GM19023 (cell line): ENCODE data around the gene SMR3B.

Experiments used
- ATAC-seq: cut with Tn5 transposase; IDR thresholded peaks from one replicate; pipeline ENCODE4 v1.9.1; 2021; ENCODE audit warnings: mild to moderate bottlenecking, moderate library complexity; ENCODE audit not compliant: unreplicated experiment

SMR3B gene

GRCh38 chr4:70382691-70383181, at the start of gene SMR3B:
TSS of gene SMR3B (plus strand) at chr4:70383131. CDS start at chr4:70384511, 1,380 bp downstream.
- ATAC-seq: no peak

GRCh38 chr4:70334681-70335080, 48.2 kb upstream of the SMR3B start, which contains the start of gene CABS1:
TSS of gene CABS1 (plus strand) at chr4:70334981. CDS start at chr4:70335040, 59 bp downstream.
- no peak for ATAC-seq

- ATAC-seq: no peak
These were observed 46.9 kb upstream of the SMR3B start for GRCh38 chr4:70336043-70336442.

- no peak for ATAC-seq
These were observed 45.0 kb upstream of the SMR3B start for GRCh38 chr4:70337886-70338420.

- no peak for ATAC-seq
These were observed 26.7 kb upstream of the SMR3B start for GRCh38 chr4:70356185-70356584.

- no peak for ATAC-seq
These were observed 23.7 kb upstream of the SMR3B start for GRCh38 chr4:70359115-70359661.

GRCh38 chr4:70360460-70360859, 22.5 kb upstream of the SMR3B start, which contains the start of gene SMR3A:
TSS of gene SMR3A (plus strand) at chr4:70360760. CDS start at chr4:70362116, 1,356 bp downstream.
- ATAC-seq: no peak

- no peak for ATAC-seq
These were observed 18.9 kb upstream of the SMR3B start for GRCh38 chr4:70364002-70364401.

GRCh38 chr4:70365479-70365878, 17.5 kb upstream of the SMR3B start:
- no peak for ATAC-seq

- no peak for ATAC-seq
These were observed 15.1 kb upstream of the SMR3B start for GRCh38 chr4:70367813-70368212.

GRCh38 chr4:70371987-70372386, 10.9 kb upstream of the SMR3B start:
- ATAC-seq: no peak

GRCh38 chr4:70372760-70373159, 10.2 kb upstream of the SMR3B start:
- no peak for ATAC-seq

GRCh38 chr4:70380578-70380977, 2.4 kb upstream of the SMR3B start:
- no peak for ATAC-seq

- ATAC-seq: peak; percentile 63
These were observed 9.3 kb downstream of the SMR3B start for GRCh38 chr4:70392057-70392776.

- ATAC-seq: no peak
These were observed 14.6 kb downstream of the SMR3B start, which contains the start of gene OPRPN for GRCh38 chr4:70397580-70397979. TSS of gene OPRPN (plus strand) at chr4:70397940. CDS start at chr4:70399286, 1,346 bp downstream.

- no peak for ATAC-seq
These were observed 16.4 kb downstream of the SMR3B start for GRCh38 chr4:70399319-70399718.

- no peak for ATAC-seq
These were observed 19.8 kb downstream of the SMR3B start for GRCh38 chr4:70402762-70403161.

GRCh38 chr4:70405765-70406164, 22.8 kb downstream of the SMR3B start:
- no peak for ATAC-seq

GRCh38 chr4:70425306-70425705, 42.4 kb downstream of the SMR3B start:
- ATAC-seq: no peak

- no peak for ATAC-seq
These were observed 43.9 kb downstream of the SMR3B start for GRCh38 chr4:70426789-70427188.

GRCh38 chr4:70437197-70437596, 54.3 kb downstream of the SMR3B start:
- no peak for ATAC-seq
